Measurements from ENCODE around the gene SIX1.

Gene SIX1

DNA sequence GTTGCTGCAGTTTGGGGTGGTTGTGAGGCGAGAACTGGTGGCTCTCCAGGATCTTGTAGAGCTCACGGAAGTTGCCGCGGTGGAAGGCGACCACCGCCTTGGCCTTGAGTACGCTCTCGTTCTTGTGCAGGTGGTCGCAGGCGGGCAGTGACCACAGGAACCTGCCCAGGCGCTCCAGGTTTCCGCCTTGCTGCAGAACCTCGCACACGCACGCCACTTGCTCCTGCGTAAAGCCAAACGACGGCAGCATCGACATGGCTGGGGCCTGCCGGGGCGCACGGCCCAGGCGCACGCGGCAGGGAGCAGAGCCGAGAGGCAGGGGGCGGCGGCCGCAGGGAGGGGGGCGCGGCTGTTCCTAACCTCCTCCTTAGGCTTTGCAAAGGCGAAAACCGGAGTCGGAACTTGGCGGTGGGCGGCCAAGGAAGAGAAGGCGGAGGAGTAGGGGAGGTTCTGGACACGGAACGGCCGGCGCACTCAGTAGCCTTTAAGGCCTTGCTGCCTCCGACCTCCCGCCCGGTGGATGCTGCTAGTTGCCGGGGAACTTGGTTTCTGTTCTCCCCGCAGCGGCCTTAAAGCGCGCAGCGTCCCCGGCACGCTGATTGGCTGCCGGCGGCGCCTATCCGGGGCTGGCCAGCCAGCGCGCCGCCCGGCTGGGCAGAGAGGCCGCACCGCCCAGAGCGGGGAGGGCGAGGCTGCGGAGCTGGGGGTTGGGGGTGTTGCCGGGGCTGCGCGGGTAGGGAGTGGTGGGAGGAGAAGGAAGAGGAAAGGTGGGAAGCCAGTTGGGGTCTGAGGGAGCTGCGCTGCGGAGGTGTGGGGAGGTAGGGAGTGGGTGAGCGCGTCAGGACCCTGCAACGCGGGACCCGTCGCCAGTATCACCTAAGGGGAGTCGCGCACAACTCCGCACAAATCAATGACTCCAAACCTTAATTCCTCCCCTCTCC is at the start of gene SIX1:
TSS of gene SIX1 (minus strand) at position 544 of the 941 bp plus-strand sequence. CDS start at position 256, 288 bp downstream.
- peak; percentile 96 for DNase-seq (ENCODE audit: low spot score)

DNA sequence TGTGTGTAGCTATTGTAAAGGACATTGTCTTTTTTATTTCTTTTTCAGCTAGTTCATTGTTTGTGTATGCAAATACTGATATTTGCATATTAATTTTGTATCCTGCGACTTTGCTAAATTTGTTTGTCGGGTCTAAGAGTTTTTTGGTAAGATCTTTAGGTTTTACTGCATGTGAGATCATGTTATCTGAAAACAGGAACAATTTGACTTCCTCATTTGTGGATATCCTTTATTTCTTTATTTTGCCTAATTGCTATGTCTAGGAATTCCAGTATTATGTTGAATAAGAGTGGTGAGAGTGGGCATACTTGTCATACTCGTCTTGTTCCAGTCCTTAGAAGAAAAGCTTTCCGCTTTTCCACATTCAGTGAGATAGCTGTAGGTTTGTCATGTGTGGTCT is 46.0 kb upstream of the SIX1 start:
- no peak for DNase-seq (ENCODE audit: low spot score)

DNA sequence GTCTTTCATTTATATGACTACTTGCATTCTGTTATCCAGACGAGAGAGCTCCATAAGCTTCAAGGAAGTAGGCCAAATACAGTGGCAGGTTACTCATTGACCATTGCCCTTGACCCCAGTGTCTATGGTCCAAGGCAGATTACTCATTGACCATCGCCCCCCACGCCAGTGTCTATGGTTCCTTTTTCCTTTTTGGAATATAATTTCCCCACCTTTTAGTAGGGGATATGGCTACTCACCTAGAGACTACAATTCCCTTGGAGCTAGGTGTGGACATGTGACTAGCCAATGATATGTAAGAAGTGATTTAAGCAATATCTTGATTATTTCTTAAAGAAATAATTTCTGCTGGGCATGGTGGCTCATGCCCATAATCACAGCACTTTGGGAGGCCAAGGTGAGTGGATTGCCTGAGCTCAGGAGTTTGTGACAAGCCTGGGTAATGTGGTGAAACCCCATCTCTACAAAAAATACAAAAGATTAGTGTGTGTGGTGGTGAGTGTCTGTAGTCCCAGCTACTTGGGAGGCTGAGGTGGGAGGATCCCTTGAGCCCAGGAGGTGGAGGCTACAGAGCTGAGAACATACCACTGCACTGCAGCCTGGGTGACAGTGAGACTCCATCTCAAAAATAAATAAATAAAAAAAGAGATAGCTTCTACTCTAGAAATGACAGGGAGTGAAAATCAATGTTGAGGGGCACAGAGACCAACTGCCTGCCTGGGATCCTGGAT is 42.3 kb upstream of the SIX1 start:
- DNase-seq (ENCODE audit: low spot score): no peak

DNA sequence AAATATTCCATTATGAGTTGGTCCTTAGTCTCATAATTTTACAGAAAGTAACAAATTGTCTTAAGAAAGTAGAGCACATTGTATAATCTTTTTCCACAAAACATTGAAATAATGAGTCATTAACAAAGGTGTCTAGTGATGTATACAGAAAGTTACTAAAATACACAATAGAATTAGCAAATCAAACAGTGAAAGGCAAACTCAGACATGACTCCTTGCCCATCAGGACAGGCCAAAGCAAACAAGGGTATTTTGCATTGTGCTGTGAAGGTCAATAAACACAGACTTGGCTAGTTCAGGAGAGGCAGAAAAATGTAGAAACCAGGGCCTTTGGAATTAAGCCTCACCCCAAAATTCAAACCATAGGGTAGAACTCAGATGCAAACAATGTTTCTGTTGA is 37.6 kb upstream of the SIX1 start:
- DNase-seq (ENCODE audit: low spot score): no peak

DNA sequence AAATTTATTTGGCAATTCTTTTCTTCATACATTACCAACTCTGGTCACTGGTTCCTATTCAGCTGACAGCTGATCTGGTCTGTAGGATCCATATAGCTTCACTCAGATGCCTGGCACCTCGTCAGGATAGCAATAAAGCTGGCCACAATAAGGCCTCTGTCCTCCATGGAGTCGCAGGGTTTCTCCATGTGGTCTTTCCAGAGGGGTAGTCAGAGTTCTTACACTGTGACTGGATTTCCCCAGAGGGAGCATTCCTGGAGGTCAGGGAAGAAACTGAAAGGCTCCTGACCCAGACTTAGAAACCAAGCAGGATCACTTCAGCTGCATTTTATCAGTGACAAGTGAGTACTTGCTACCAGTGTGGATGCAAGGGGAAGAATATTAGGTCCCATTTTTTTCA is 34.9 kb upstream of the SIX1 start:
- no peak for DNase-seq (ENCODE audit: low spot score)

DNA sequence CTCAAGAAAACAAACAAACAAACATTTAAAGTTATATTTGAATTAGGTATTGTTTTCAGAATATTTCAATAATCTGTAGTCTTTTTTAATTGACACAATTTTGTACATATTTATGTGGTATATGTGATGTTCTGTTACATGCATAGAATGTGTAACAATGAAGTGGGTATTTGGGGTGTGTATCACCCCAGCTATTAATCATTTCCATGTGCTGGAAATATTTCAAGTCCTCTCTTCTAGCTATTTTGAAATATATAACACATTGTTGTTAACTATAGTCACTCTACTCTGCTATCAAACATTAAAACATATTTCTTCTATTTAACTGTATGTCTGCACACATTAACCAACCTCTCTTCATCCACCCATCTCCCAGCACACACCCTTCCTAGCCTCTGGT is 32.0 kb upstream of the SIX1 start:
- no peak for DNase-seq (ENCODE audit: low spot score)

DNA sequence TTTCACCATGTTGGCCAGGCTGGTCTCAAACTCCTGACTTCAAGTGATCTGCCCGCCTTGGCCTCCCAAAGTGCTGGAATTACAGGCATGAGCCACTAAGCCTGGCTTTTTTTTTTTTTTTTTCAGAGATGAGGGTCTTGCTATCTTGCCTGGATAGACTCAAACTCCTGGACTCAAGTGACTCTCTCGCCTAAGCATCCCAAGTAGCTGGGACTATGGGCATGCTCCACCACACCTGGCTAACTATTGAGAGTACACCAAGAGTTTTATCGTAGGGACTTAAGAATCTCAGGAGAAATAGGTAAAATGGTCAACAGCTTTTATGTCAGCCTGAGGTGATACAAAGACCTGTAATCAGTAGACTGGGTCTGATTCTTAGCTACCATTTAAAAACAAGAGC is 31.2 kb upstream of the SIX1 start:
- no peak for DNase-seq (ENCODE audit: low spot score)

DNA sequence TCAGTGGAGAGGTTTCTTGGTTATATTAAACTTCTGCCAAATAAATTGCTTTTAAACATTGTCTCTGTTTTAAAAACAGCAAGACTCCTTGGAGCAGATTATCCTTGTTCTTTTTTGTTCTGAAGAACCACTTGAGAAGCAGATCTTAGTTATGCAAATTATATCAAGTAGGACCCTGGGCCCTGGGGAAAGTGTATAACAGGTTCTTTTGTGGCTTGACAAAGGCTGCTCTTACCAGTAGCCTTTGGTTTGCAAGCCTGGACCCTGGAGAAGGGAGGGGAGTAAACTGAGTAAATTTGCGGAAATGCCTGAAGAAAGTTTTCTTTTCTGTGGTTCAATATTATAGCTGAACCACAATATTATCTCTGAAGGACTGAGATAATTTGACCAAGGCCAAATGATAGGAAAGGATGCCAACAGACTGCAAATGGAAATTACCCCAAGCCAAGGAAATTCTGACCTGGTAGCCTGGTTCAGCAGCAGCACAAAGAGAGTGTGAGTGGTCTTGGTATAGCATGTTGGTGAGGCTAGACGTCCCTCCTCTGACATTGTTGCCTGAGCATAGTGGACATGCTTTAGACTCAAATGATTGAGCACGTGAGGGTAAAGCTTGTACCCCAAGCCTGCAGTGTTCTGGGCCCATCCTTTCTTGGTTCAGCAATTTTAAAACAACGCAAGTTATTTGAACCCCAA is 30.4 kb upstream of the SIX1 start:
- peak; percentile 41 for DNase-seq (ENCODE audit: low spot score)

DNA sequence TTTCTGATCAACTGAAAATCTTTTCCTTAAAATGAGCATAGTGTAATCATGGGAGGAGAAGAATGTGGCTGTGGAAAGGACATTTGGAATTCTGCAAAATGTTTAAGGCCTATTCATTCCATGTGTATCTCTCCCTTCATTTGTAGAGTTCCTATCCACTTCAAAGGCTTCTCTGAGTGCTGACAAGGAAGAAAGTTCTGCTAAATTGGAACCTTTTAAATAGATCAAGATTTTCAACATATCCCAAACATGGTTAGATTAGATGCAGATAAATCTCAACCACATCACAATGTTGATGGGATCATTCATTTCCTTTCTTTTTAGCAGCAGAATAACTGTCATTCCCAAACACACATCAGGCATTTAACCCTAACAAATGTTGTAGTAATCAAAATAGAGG is 28.4 kb upstream of the SIX1 start:
- no peak for DNase-seq (ENCODE audit: low spot score)

DNA sequence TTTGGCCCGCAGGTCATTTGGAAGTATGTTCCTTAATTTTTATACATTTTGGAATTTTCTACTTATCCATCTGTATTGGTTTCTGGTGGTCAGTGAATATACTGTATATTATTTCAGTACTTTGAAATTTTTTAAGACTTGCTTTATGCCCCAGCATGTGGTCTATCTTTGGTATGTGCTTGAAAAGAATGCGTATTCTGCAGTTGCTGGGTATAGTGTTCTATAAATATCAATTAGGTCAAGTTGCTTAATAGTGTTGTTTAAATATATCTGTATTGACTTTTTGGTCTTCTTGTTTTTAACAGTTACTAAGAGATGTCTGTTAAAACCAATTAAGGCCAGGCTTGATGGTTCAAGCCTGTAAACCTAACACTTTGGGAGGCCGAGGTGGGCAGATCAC is 21.7 kb upstream of the SIX1 start:
- DNase-seq (ENCODE audit: low spot score): no peak

DNA sequence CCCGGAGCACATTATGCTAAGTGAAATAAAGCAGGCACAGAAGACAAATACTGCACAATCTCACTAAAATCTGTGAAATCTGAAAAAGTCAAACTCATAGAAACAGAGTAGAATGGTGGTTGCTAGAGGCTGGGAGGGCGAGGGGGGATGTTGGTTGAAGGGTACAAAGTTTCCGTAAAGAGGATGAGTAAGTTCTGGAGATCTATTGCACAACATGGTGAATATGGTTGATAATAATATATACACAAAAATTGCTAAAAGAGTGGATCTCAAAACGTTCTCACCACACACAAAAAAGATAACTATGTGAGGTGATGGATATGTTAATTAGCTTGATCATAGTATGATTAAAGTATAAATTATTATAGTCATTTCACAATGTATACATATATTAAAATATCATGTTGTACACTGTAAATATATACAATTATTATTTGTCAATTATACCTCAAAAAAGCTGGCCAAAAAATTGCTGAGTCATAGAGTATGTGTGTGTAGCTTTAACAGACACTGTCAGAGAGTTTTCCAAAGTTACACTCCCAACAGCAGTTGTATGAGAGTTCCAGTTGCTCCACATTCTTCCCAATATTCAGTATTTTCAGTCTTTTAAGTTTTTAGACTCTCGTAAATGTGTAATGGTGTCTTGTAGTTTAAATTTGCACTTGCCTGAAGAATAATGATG is 19.3 kb upstream of the SIX1 start:
- no peak for DNase-seq (ENCODE audit: low spot score)

DNA sequence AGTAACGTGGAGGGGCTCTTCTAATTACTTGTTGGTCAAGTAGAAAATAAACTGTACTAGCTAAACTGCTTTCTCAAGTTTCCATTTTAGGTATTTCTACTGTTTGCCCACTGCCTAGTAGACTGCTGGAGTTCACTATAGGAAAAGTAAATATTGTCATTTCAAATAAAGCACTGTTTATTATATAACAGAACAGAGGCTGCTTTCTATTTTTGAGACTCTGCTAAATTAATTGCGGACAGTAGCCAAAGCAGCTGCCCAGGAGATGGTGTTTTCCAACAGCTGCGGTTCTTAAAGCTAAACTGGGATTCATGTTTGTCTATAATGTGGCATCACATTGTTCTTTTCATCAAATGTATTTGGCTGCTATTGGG is 15.9 kb upstream of the SIX1 start:
- no peak for DNase-seq (ENCODE audit: low spot score)

DNA sequence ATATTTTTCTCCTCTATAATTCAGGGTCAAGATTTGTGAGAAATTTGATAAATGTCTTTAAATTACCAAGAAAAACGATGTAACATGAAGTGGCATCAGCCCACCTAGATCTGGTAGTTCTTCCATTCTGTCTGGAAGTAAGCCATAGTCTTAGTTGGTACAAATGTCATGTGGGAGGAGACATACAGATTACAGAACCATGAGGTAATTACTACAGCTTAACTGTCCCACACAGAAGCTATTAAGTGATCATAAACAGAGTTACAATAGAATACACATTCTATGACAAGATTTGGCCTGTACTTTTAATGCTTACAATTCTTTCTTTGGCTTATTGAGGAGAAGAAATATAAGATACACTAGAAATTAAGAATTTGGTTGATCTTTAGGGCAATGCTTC is 13.7 kb upstream of the SIX1 start:
- no peak for DNase-seq (ENCODE audit: low spot score)

DNA sequence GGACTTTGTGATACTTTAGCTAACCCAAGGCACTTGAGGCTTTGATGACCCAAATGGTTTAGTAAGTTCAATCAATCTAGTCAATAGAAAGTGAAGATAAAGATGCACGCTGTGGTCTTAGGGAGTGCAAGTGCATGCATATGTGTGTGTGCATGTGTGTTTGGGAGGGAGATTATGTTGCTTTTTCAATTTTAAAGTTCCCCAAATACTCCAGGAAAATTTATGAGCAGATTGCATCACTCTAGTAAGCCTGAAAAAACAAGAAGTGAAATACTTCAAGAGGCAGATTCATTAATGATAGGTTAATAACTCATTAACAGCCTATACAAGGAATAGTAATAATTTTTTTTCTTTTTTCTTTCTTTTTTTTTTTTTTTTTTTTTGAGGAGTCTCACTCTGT is 12.4 kb upstream of the SIX1 start:
- DNase-seq (ENCODE audit: low spot score): no peak

DNA sequence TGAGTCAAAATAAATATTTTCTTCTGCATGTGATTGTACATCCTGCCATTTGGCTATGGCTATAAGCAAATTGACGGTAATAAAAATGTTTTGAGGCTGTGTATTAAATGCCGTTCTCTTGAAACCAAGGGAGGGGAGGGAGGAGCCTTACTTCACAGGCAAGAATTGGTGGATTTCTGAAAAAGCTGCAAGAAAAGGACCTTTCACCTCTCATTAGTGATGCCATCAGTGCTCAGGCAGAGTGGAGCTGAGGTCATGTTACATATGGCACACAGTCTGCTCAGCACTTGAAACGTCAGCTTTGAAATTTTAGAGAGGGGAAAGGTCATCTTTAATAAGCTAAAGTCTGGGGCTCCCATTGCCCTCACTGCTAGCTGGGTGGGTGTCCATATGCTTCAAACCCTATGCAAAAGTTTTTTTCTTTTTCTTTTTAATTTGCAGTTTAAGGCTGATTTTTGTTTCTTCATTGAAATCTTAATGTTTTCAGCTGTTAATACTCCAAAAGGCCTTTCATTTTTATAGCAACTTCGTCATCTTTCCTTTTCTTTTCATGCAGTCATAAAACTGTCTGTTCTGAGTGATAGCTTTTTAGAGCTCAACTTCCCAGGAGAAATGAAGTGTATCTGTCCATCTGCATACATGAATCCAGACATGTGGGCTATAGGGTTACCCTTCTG is 9.8 kb upstream of the SIX1 start:
- DNase-seq (ENCODE audit: low spot score): no peak

DNA sequence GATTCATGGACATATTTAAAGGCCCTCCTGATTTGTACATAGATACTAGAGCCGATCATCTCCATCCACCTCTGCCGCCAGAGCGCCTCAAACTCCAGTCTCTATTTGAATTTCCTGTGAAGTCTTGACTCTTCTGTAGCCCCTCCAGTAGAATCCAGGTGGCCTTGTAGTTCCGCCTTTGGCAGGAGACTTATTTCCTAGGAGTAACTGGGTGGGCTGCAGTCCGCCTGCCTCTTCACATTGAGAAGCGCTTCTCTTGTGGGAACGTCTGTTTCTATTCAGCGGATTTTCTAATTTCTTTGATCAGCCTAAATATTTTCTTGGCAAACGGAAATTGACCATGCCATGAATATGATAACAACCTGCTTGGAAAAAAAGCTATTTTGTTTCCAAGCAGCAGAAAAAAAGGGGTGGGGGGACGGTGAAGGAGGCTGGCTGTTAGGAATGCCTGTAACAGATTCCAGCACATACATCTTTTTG is 9.0 kb upstream of the SIX1 start:
- DNase-seq (ENCODE audit: low spot score): no peak

DNA sequence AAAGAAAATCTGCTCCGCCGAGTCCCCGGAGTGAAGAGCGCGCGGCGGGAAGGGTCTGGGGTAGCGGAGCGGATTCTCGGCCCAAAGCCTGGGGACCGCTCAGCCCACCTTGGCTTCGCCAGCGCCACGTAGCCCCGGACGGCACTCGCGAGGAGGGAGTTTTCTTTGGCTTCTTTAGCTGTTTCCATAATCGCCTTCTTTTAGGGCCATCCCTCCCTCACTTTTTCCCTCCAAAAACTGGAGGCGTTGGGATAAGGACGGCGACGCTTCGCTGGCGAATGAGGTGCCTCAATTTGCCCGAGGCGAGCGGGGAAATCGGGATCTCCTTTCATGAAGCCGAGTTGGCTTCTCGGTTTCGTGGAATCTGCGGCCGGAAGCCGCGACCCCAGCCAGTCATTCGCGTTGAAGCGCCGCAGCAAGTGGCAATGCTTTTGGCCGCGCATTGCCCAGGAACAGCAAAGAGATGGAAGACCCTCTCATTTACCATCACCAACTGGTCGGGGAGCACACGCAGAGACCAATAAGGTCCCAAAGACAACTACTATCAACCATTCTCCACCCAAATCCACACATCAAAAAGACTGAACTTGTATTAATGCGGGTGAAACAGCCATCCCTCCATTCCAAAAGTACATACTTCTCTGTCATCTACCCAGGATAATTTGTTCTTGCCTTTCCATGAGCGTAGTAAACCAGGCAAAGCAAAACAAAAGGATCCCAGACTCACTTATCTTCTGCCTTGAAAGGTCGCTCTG is 8.4 kb upstream of the SIX1 start:
- no peak for DNase-seq (ENCODE audit: low spot score)

DNA sequence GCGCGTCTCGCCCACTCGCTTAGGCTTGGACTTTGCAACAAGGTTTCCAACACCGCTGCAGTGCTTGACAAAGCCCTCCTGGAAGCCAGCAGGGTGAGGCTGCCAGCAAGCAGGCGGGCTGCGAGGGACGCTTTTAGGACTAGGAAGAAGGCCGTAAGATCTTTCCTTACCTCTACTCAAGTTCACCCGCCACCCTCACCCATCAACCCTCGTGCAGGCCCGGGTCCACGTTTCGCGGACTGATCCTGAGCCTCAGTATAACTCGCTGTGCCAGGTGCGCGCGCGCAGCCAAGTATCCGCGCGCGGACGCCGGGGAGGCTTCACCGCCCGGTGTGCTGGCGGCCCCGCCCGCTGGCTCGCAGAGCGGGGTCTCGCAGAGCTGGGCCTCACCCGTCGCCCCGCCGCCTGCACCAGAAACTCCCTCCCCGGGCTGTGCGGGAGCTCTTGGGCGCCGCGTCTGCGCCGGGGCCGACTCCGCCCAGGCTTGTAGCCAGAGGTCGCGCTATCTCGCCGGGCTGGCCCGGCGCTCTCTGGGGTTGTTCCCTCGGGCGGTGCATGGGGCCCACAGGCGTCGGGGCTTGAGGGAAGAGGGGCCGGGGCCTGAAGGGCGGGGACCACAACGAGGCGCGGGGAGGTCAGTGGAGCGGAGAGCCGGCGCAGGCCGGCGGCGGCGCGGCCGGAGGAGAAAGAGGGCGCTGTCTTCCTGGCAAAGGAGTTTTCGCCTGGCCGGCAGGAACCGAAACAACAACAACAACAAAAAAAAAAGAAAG is 7.6 kb upstream of the SIX1 start:
- DNase-seq (ENCODE audit: low spot score): peak; percentile 70

DNA sequence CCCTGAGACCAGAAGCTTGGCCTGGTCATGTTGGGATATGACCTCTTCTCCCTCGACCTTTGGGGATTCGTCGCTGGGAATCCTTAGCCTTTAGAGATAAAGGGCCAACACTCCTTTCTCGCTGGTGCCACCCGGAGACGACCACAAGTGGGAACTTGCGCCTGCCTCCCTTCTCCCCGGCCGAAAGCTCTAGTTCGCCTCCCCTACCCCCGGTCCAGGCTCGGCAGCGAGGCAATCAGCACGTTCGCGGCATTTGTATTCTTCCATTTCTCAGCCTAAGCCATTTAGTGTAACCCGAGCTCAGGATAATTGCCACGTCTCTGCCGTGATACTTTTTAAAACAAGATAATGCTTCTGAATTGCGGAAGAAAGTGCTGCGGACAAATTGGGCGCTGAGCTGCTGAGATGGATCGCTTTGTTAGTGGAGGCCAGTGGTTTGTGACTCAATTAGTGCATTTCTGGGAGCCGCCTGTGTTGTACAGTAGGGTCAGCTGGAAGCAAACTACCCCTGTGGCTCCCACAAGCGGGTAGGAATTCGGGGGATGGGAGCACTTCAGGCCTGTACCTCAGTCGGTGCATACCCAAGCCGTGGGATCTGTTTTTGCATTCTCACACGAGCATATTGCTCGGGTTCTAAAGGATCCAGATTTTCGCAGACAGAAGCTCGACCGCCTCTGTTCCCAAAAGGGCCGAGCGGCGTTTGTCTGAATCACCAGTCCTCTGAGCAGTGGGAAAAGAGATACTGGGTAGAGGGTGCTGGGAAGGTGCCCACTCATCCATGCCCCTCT is 6.8 kb upstream of the SIX1 start:
- no peak for DNase-seq (ENCODE audit: low spot score)

Measured in iPS-NIHi11 (cell line).